Natural killer cell (primary cell): Measurements from ENCODE around the gene PCDH9. TPM values are rescaled to one million over a fixed set of nuclear protein-coding genes. Genes with fewer than 3 reads are reported as not detected.

Source experiments
- ATAC-seq, 3 donors: fragments of 150-1000 bp in 2 of 3; fragments of 200-7000 bp in 1 of 3; cut with Tn5 transposase; 1 replicate in 1 of 3; 2 replicates in 2 of 3; pipeline ENCODE4 v1.10.0; 2021; ENCODE audit warnings: mild to moderate bottlenecking in 2 of 3, moderate library complexity in 2 of 3
- DNase-seq, 2 donors: peaks; one replicate each; pipeline versions ENCODE4 v3.0.0 to v3.0.0-alpha.2; 2013 to 2021; ENCODE audit warnings: mixed read lengths in 1 of 2
- H3K27ac ChIP-seq: one replicate; pipeline ENCODE4 v1.5.1; 2013; ENCODE audit warnings: mild to moderate bottlenecking, low read length
- H3K27me3 ChIP-seq: one replicate; pipeline ENCODE4 v1.6.1; 2013; ENCODE audit warnings: low read length; ENCODE audit not compliant: control insufficient read depth, insufficient read depth
- H3K36me3 ChIP-seq: one replicate; pipeline ENCODE4 v1.6.1; 2013; ENCODE audit warnings: low read length; ENCODE audit not compliant: control insufficient read depth, insufficient read depth
- H3K4me1 ChIP-seq: one replicate; pipeline ENCODE4 v1.6.1; 2013; ENCODE audit warnings: low read length; ENCODE audit not compliant: control insufficient read depth, insufficient read depth
- H3K4me3 ChIP-seq: one replicate; pipeline ENCODE4 v1.5.1; 2013; ENCODE audit warnings: low read length
- H3K9me3 ChIP-seq: one replicate; pipeline ENCODE4 v1.6.1; 2013; ENCODE audit warnings: low read length; ENCODE audit not compliant: control insufficient read depth, insufficient read depth
- H3K27ac Mint-ChIP-seq, 2 donors: one replicate each; pipeline ENCODE4 v1.8.0; 2022; ENCODE audit warnings: mild to moderate bottlenecking in 2 of 2, mixed read lengths in 2 of 2, moderate library complexity in 1 of 2
- H3K27me3 Mint-ChIP-seq, 2 donors: one replicate each; pipeline ENCODE4 v1.8.0; 2022; ENCODE audit warnings: low read depth in 2 of 2, mixed read lengths in 2 of 2
- H3K36me3 Mint-ChIP-seq: one replicate; pipeline ENCODE4 v1.8.0; 2022; ENCODE audit warnings: mixed read lengths
- H3K4me1 Mint-ChIP-seq, 2 donors: one replicate each; pipeline ENCODE4 v1.8.0; 2022; ENCODE audit warnings: mixed read lengths in 2 of 2
- H3K4me3 Mint-ChIP-seq: one replicate; pipeline ENCODE4 v1.8.0; 2022; ENCODE audit warnings: mild to moderate bottlenecking, moderate library complexity, mixed read lengths
- H3K9me3 Mint-ChIP-seq, 2 donors: one replicate each; pipeline ENCODE4 v1.8.0; 2022; ENCODE audit warnings: mixed read lengths in 2 of 2
- WGBS: methylation state at CpG from one replicate; pipeline ENCODE4 v1.1.7; 2013; ENCODE audit warnings: missing lambda C conversion rate; ENCODE audit not compliant: insufficient coverage; 5-methylcytosine and 5-hydroxymethylcytosine counted together
- intact Hi-C: fragments of 100-400 bp; cut with micrococcal nuclease; formaldehyde crosslinking; loops from one replicate; pipeline ENCODE4 v1.14.2; 2022
- total RNA-seq, 4 donors: library from RNA; stranded (reverse); fragments of 120-200 nt in 1 of 4; gene quantifications; one replicate each; pipeline versions ENCODE4 v1.2.3 to v1.2.4, GENCODE V29; 2013 to 2022
- TF ChIP-seq, protein P1 (sequence below): fragments of 200-600 bp; IDR thresholded peaks from one replicate; pipeline ENCODE4 v1.8.0; 2022; ENCODE audit warnings: antibody characterized with exemption

PCDH9 gene
- total RNA-seq, 3 donors from 2014 or later (not counting 1 experiment from before 2014, with no cell fraction given): 0.43 to 1.5 (median 0.68) TPM

DNA sequence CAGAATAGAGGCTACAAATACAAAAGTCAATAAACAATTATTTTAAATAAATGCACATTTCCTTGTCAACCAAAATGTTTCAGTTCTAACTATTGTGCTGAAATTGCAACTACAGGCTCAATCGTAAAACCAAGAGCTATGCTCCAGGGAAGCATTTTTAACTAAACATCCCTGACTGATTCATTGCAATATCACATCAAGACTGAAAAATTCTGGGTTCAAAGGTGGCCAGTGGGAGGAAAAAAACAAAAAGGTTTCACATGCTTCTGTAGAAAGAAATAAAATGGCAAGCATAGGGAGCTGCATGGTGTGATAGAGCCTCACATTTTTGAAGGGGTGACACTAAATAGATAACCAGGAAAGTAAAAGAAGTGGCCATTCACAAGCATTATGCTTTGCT lies 862.8 kb downstream of the PCDH9 start:
- Histone ChIP-seq H3K36me3 (no peaks in the 10 kb centered on the region), H3K27me3 (no peaks in the 10 kb centered on the region), H3K4me3 (no peak overlapping the region), H3K27ac (no peak overlapping the region), H3K4me1 (no peaks in the 10 kb centered on the region), H3K9me3 (no peaks in the 10 kb centered on the region)
- Mint-ChIP-seq H3K4me1 (no peaks in the 10 kb centered on the region), H3K9me3 (no peaks in the 10 kb centered on the region), H3K36me3 (no peaks in the 10 kb centered on the region), H3K27ac (no peak overlapping the region), H3K4me3 (no peak overlapping the region), H3K27me3 (no peaks in the 10 kb centered on the region)
- DNase-seq (no peak), ATAC-seq (no peak)
- WGBS: 100% methylated on average over 1 of the region's 1 CpG
- intact Hi-C loops: no loop called here
- TF ChIP-seq, protein P1, sequence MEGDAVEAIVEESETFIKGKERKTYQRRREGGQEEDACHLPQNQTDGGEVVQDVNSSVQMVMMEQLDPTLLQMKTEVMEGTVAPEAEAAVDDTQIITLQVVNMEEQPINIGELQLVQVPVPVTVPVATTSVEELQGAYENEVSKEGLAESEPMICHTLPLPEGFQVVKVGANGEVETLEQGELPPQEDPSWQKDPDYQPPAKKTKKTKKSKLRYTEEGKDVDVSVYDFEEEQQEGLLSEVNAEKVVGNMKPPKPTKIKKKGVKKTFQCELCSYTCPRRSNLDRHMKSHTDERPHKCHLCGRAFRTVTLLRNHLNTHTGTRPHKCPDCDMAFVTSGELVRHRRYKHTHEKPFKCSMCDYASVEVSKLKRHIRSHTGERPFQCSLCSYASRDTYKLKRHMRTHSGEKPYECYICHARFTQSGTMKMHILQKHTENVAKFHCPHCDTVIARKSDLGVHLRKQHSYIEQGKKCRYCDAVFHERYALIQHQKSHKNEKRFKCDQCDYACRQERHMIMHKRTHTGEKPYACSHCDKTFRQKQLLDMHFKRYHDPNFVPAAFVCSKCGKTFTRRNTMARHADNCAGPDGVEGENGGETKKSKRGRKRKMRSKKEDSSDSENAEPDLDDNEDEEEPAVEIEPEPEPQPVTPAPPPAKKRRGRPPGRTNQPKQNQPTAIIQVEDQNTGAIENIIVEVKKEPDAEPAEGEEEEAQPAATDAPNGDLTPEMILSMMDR: no peak

DNA sequence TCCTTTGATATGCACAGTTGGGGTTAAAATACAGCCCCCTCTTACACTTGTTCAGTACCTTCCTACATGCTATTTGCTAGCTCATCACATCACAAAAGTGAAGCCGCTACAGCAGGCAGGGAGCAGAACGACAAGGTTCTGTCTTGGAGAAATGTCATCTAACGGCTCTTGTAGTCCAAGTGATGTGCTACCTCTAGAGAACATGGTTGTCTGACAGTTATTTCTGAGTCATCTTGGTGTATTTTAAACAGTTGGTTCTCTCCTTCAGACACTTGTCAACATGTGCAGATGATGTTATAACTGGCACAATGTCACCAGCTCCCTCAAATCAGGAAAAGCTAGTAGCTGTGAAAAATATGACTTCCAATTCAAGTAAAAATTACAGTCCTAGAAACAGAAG lies 865.0 kb downstream of the PCDH9 start:
- no peak for ATAC-seq

DNA sequence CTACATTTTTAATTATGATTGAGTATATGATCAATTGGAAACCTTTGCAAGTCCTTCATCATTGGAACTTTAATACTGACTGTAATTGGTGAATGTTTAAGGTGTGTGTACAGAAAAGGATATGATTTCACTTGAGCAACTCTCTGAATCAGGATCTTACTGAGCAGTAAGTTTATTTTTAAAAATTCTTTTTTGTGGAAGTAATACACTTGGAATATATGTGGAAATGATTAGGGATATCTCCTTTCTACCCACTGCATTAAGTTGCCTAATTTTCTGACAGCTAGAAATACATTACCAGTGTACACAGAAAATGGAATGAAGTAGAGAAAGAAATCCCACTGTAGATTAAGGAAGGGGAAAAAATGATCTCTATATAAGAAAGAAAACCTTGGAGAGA lies 865.8 kb downstream of the PCDH9 start:
- TF ChIP-seq, protein P1: no peak
- no peak for ATAC-seq
- H3K36me3 Mint-ChIP-seq: no peaks in the 10 kb centered on the region
- H3K4me1 Mint-ChIP-seq: no peaks in the 10 kb centered on the region
- Histone ChIP-seq H3K4me1 (no peaks in the 10 kb centered on the region), H3K27ac (no peak overlapping the region), H3K4me3 (no peak overlapping the region), H3K36me3 (no peaks in the 10 kb centered on the region), H3K27me3 (no peaks in the 10 kb centered on the region), H3K9me3 (no peaks in the 10 kb centered on the region)
- no peak for DNase-seq
- intact Hi-C loops: no loop called here
- H3K27ac Mint-ChIP-seq: no peak overlapping the region
- no peaks in the 10 kb centered on the region for H3K27me3 Mint-ChIP-seq
- H3K9me3 Mint-ChIP-seq: no peaks in the 10 kb centered on the region
- no peak overlapping the region for H3K4me3 Mint-ChIP-seq

More for the DNA sequence above, 865.0 kb downstream of the PCDH9 start:
- DNase-seq: no peak
- Mint-ChIP-seq H3K9me3 (no peaks in the 10 kb centered on the region), H3K27ac (no peak overlapping the region), H3K4me1 (no peaks in the 10 kb centered on the region), H3K4me3 (no peak overlapping the region), H3K36me3 (no peaks in the 10 kb centered on the region), H3K27me3 (no peaks in the 10 kb centered on the region)
- intact Hi-C loops: no loop called here
- Histone ChIP-seq H3K36me3 (no peaks in the 10 kb centered on the region), H3K4me3 (no peak overlapping the region), H3K4me1 (no peaks in the 10 kb centered on the region), H3K27me3 (no peaks in the 10 kb centered on the region), H3K9me3 (no peaks in the 10 kb centered on the region), H3K27ac (no peak overlapping the region)
- TF ChIP-seq, protein P1: no peak
- WGBS: 88% methylated on average over 3 of the region's 3 CpGs

DNA sequence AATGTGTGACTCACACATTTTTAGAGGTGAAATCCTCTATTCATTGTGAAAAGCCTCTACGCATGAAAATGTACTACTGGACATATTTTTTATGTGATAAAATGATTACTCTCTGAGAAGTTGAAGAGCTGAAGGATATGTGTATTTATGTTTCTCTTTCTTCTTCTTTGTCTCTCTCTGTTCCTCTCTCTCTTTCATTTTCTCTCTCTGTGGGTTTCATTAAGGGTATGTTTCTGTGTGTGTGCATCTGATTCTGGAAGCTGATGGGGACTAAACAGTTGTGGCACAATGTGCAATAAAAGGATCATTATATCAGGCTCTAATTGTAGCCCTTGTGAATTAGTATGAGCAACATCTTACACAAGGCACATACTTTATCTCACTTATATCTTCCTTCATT lies 867.7 kb downstream of the PCDH9 start:
- Histone ChIP-seq H3K4me3 (no peak overlapping the region), H3K27ac (no peak overlapping the region), H3K27me3 (no peaks in the 10 kb centered on the region), H3K4me1 (no peaks in the 10 kb centered on the region), H3K9me3 (no peaks in the 10 kb centered on the region), H3K36me3 (no peaks in the 10 kb centered on the region)
- Mint-ChIP-seq H3K9me3 (no peaks in the 10 kb centered on the region), H3K36me3 (no peaks in the 10 kb centered on the region), H3K27me3 (no peaks in the 10 kb centered on the region), H3K4me1 (no peaks in the 10 kb centered on the region), H3K27ac (no peak overlapping the region), H3K4me3 (no peak overlapping the region)
- TF ChIP-seq, protein P1: no peak
- intact Hi-C loops: no loop called here
- DNase-seq (no peak), ATAC-seq (no peak)
- WGBS: no CpG with 5 or more reads among the region's 1 CpG
